Transverse colon (tissue), 4 donors: ENCODE measurements around the gene E4F1. TPM values are rescaled to one million over a fixed set of nuclear protein-coding genes. Genes with fewer than 3 reads are reported as not detected.

Experiments used
- DNase-seq: peaks from one replicate; pipeline ENCODE4 v3.0.0-alpha.2; 2019
- H3K27ac ChIP-seq, 4 donors: fragments of 200-600 bp; sonication (generic); 2 replicates each; pipeline ENCODE4 v1.5.1; 2016 to 2018; ENCODE audit warnings: inconsistent platforms in 4 of 4
- H3K27me3 ChIP-seq: fragments of 200-600 bp; sonication (generic); 2 replicates; pipeline ENCODE4 v1.5.1; 2017; ENCODE audit warnings: inconsistent platforms
- H3K36me3 ChIP-seq, 4 donors: fragments of 200-600 bp; sonication (generic); 2 replicates each; pipeline ENCODE4 v1.5.1; 2017 to 2019; ENCODE audit warnings: inconsistent platforms in 4 of 4
- H3K4me1 ChIP-seq, 4 donors: fragments of 200-600 bp; sonication (generic); 2 replicates each; pipeline ENCODE4 v1.5.1; 2017 to 2020; ENCODE audit warnings: inconsistent platforms in 4 of 4
- H3K4me3 ChIP-seq, 4 donors: fragments of 200-600 bp; sonication (generic); 1 replicate in 1 of 4; 2 replicates in 3 of 4; pipeline versions ENCODE4 v1.5.1 to v1.6.1; 2017 to 2019; ENCODE audit warnings: inconsistent platforms in 4 of 4
- H3K9me3 ChIP-seq, 2 donors: fragments of 200-600 bp; sonication (generic); 2 replicates each; pipeline ENCODE4 v1.5.1; 2017 to 2019; ENCODE audit warnings: inconsistent platforms in 2 of 2
- CTCF ChIP-seq, 5 experiments: fragments of 200-600 bp in 3 of 5; fragments of 450-650 bp in 2 of 5; sonication (generic) in 3 of 5; IDR thresholded peaks; 1 replicate in 2 of 5; 2 replicates in 3 of 5; pipeline ENCODE4 v1.5.1; 2016 to 2017; ENCODE audit warnings: antibody characterized with exemption in 5 of 5, inconsistent platforms in 3 of 5, mild to moderate bottlenecking in 2 of 5, moderate library complexity in 1 of 5
- EP300 ChIP-seq: sonication (generic); formaldehyde crosslinking; IDR thresholded peaks from one replicate; pipeline ENCODE4 v1.6.1; 2017; ENCODE audit warnings: antibody characterized with exemption, low read depth
- POLR2A ChIP-seq: fragments of 450-650 bp; IDR thresholded peaks from one replicate; pipeline ENCODE4 v1.6.1; 2016; ENCODE audit warnings: antibody characterized with exemption, mild to moderate bottlenecking, moderate library complexity
- POLR2AphosphoS5 ChIP-seq, 3 donors: sonication (generic); formaldehyde crosslinking; IDR thresholded peaks; one replicate each; pipeline ENCODE4 v1.6.1; 2016; ENCODE audit warnings: antibody characterized with exemption in 3 of 3
- WGBS, 2 donors: methylation state at CpG; one replicate each; pipeline ENCODE4 v1.1.5; 2018; ENCODE audit warnings: low coverage in 1 of 2; 5-methylcytosine and 5-hydroxymethylcytosine counted together
- in situ Hi-C, 4 donors: fragments of 200-750 bp; cut with MboI; loops; one replicate each; pipeline versions ENCODE4 v1.15.0 to v1.15.1; 2017; ENCODE audit warnings: low sequenced_read_pairs in 3 of 4, low pct_ligation_motif_present in 1 of 4, low pct_unique_long_range_greater_than_20kb in 1 of 4
- intact Hi-C: fragments of 100-400 bp; cut with DNase I; formaldehyde crosslinking; loops from one replicate; pipeline ENCODE4 v1.15.1; 2023; ENCODE audit warnings: low total_unique reads
- total RNA-seq, 4 donors: library from RNA; depleted of rRNA; stranded (reverse); fragments of >200 nt; gene quantifications; one replicate each; pipeline ENCODE4 v1.1.0, GENCODE V29; 2016

Gene E4F1
- total RNA-seq, 4 donors from 2014 or later: 36.5 to 124 (median 53.6) TPM

DNA sequence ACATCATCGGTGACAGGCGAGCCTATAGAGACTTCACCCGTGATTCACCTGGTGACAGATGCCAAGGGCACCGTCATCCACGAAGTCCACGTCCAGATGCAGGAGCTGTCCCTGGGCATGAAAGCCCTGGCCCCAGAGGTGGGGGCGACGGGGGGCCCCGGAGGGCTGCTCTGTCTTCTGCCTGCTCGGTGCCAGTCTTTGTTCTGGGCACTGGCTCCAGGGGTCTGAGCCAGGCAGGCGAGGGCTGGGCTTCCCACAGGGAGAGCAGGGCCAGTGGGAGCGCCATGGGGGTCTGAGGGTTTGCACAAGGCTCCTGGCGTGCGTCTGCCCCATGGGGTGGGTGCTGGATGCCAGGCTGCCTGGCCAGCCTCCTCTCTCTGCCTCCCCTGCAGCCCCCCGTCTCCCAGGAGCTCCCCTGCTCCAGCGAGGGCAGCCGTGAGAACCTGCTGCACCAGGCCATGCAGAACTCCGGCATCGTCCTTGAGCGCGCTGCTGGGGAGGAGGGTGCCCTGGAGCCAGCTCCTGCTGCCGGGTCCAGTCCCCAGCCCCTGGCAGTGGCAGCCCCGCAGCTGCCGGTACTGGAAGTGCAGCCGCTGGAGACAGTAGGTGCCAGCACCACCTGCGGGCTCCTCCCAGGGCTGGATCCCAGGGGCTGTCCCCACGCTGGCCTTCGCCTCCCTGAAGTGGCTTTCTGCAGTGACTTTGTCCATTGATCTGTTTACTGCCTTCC is 9.8 kb downstream of the E4F1 start:
- H3K27me3 ChIP-seq: peaks cover 31% of the 10 kb centered on the region
- peaks cover 13 to 30% (median 22%) of the 10 kb centered on the region in 4 donors for H3K4me1 ChIP-seq
- no peak overlapping the region for H3K27ac ChIP-seq
- H3K9me3 ChIP-seq: no peaks in the 10 kb centered on the region
- H3K4me3 ChIP-seq: no peak overlapping the region
- 96% methylated on average over 20 of the region's 28 CpGs; no CpG with 5 or more reads in 1 of the 2 donors for WGBS, 2 donors
- intact Hi-C loops: loop anchor here (10.0 kb wide), 1 partner anchor 228 kb away; the partner anchor contains the start of gene ZNF598
- no peak for DNase-seq
- TF ChIP-seq CTCF (IDR thresholded peaks at IDR 0.05): no peak
- TF ChIP-seq POLR2A: no peak
- TF ChIP-seq EP300: no peak
- no peak for TF ChIP-seq POLR2AphosphoS5 (IDR thresholded peaks at IDR 0.05)
- peaks cover 0 to 59% (median 18%) of the 10 kb centered on the region in 4 donors for H3K36me3 ChIP-seq
- in situ Hi-C loops: no loop called here

DNA sequence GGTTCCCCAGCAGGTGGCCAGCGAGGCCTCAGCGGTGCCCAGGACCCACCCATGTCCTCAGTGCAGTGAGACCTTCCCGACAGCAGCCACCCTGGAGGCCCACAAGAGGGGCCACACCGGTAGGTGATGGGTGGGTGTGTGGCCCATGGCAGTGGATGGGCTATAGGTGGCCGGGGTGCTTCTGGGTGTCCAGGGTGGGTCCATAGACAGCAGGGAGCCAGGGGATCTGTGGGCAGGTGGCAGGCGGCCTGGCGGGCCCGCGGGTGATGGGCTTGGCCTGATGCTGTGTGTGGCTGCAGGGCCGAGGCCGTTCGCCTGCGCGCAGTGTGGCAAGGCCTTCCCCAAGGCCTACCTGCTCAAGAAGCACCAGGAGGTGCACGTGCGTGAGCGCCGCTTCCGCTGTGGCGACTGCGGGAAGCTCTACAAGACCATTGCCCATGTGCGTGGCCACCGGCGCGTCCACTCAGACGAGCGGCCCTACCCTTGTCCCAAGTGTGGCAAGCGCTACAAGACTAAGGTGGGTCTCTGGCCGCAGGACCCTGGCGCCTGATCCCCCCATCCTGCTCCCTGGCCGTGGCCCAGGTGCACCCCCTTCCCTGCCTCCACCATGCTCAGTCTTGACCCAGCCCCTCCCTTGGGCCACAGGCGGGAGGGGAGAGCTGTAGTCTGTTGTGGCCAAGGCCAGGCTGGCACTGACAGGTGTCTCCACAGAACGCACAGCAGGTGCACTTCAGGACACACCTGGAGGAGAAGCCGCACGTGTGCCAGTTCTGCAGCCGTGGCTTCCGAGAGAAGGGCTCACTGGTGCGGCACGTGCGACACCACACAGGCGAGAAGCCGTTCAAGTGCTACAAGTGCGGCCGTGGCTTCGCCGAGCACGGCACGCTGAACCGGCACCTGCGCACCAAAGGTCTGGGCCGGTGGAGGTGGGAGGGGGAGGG is 10.8 kb downstream of the E4F1 start:
- H3K9me3 ChIP-seq: no peaks in the 10 kb centered on the region
- WGBS, 2 donors: 84% methylated on average over 47 of the region's 51 CpGs; no CpG with 5 or more reads in 1 of the 2 donors
- H3K27me3 ChIP-seq: peaks cover 36% of the 10 kb centered on the region
- no peak for DNase-seq
- H3K4me1 ChIP-seq: peaks cover 13 to 38% (median 23%) of the 10 kb centered on the region in 4 donors
- no peak overlapping the region for H3K27ac ChIP-seq
- H3K36me3 ChIP-seq: peaks cover 0 to 51% (median 13%) of the 10 kb centered on the region in 4 donors
- in situ Hi-C loops (no loop called here), intact Hi-C loops (loop anchor here (10.0 kb wide), 1 partner anchor 229 kb away; the partner anchor contains the start of gene ZNF598)
- TF ChIP-seq EP300: no peak
- no peak for TF ChIP-seq POLR2AphosphoS5 (IDR thresholded peaks at IDR 0.05)
- no peak for TF ChIP-seq CTCF (IDR thresholded peaks at IDR 0.05)
- TF ChIP-seq POLR2A: no peak
- H3K4me3 ChIP-seq: no peak overlapping the region

DNA sequence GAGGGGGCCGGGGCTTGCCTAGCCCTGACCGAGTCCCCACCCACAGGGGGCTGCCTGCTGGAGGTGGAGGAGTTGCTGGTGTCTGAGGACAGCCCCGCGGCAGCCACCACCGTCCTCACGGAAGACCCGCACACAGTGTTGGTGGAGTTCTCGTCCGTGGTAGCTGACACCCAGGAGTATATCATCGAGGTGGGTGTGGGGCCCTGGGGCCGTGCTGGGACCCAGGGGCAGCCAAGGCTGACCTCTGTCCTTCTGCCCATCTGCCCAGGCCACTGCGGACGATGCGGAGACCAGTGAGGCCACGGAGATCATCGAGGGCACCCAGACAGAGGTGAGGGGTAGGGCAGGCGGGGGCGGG is 11.4 kb downstream of the E4F1 start:
- H3K4me1 ChIP-seq: peaks cover 13 to 38% (median 23%) of the 10 kb centered on the region in 4 donors
- intact Hi-C loops (loop anchor here (10.0 kb wide), 1 partner anchor 230 kb away; the partner anchor contains the start of gene ZNF598), in situ Hi-C loops (no loop called here)
- no peak for DNase-seq
- no peak overlapping the region for H3K27ac ChIP-seq
- H3K36me3 ChIP-seq: peaks cover 0 to 44% (median 10%) of the 10 kb centered on the region in 4 donors
- peaks cover 36% of the 10 kb centered on the region for H3K27me3 ChIP-seq
- H3K9me3 ChIP-seq: no peaks in the 10 kb centered on the region
- no peak for TF ChIP-seq POLR2AphosphoS5 (IDR thresholded peaks at IDR 0.05)
- TF ChIP-seq EP300: no peak
- TF ChIP-seq POLR2A: no peak
- no peak for TF ChIP-seq CTCF (IDR thresholded peaks at IDR 0.05)
- 86% methylated on average over 11 of the region's 18 CpGs; no CpG with 5 or more reads in 1 of the 2 donors for WGBS, 2 donors
- H3K4me3 ChIP-seq: no peak overlapping the region

DNA sequence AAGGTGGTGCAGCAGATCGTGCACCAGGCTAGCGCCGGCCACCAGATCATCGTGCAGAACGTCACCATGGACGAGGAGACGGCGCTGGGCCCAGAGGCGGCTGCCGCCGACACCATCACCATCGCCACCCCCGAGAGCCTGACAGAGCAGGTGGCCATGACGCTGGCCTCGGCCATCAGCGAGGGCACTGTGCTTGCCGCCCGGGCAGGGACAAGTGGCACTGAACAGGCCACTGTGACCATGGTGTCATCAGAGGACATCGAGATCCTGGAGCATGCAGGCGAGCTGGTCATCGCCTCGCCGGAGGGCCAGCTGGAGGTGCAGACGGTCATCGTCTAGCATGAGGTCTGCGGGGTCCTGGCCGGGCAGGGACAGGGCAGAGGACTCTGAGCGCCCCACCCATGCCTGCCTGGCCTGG is 11.9 kb downstream of the E4F1 start:
- H3K36me3 ChIP-seq: peaks cover 0 to 42% (median 9%) of the 10 kb centered on the region in 4 donors
- no peak for DNase-seq
- TF ChIP-seq POLR2AphosphoS5 (IDR thresholded peaks at IDR 0.05): no peak
- H3K4me1 ChIP-seq: peaks cover 13 to 38% (median 23%) of the 10 kb centered on the region in 4 donors
- intact Hi-C loops: loop anchor here (10.0 kb wide), 1 partner anchor 230 kb away; the partner anchor contains the start of gene ZNF598
- no peak overlapping the region for H3K4me3 ChIP-seq
- 89% methylated on average over 10 of the region's 28 CpGs; no CpG with 5 or more reads in 1 of the 2 donors for WGBS, 2 donors
- peaks cover 36% of the 10 kb centered on the region for H3K27me3 ChIP-seq
- no peak overlapping the region for H3K27ac ChIP-seq
- H3K9me3 ChIP-seq: no peaks in the 10 kb centered on the region
- in situ Hi-C loops: no loop called here
